A549 (cell line): ENCODE measurements around the gene OTUB2.

Experiments
- CTCF ChIP-seq: fragments of >200 bp; sonication (Bioruptor Twin); formaldehyde crosslinking; IDR thresholded peaks from 3 replicates; pipeline ENCODE4 v1.5.1; 2016
- EP300 ChIP-seq, 2 experiments: fragments of >200 bp; sonication (Bioruptor Twin); formaldehyde crosslinking; IDR thresholded peaks; 2 replicates in 1 of 2; 3 replicates in 1 of 2; pipeline ENCODE4 v1.6.1; 2016 to 2017
- ESRRA ChIP-seq: fragments of 150-350 bp; IDR thresholded peaks from 2 replicates; pipeline ENCODE4 v1.6.1; 2014; ENCODE audit warnings: mild to moderate bottlenecking, low read length, borderline replicate concordance
- KDM5A ChIP-seq: fragments of 200-600 bp; sonication (generic); IDR thresholded peaks from 2 replicates; pipeline ENCODE4 v1.6.1; 2016; ENCODE audit warnings: antibody characterized with exemption, mild to moderate bottlenecking
- MAFK ChIP-seq: fragments of 450-650 bp; IDR thresholded peaks from 2 replicates; pipeline ENCODE4 v1.6.1; 2014; ENCODE audit not compliant: partially characterized antibody
- PHF8 ChIP-seq: fragments of 200-600 bp; sonication (generic); IDR thresholded peaks from 2 replicates; pipeline ENCODE4 v1.6.1; 2016; ENCODE audit warnings: low read depth, mild to moderate bottlenecking, antibody characterized with exemption, moderate library complexity, borderline replicate concordance
- POLR2A ChIP-seq: IDR thresholded peaks from 2 replicates; pipeline ENCODE4 v1.6.1; 2012; ENCODE audit warnings: mild to moderate bottlenecking, low read length
- RNF2 ChIP-seq: fragments of 200-600 bp; sonication (generic); IDR thresholded peaks from 2 replicates; pipeline ENCODE4 v1.6.1; 2016; ENCODE audit warnings: low read depth, mild to moderate bottlenecking, antibody characterized with exemption, moderate library complexity, borderline replicate concordance
- SREBF2 ChIP-seq: fragments of 450-650 bp; IDR thresholded peaks from 2 replicates; pipeline ENCODE4 v1.6.1; 2014; ENCODE audit warnings: mild to moderate bottlenecking, moderate library complexity

- TF ChIP-seq MAFK (no peak), POLR2A (no peak), CTCF (no peak), ESRRA (no peak), KDM5A (no peak), SREBF2 (no peak), EP300 (IDR thresholded peaks at IDR 0.05) (no peak), PHF8 (no peak), RNF2 (no peak)
Observed at GRCh38 chr14:94079891-94080620, 53.9 kb downstream of the OTUB2 start.
